Keratinocyte (primary cell): ENCODE data around the gene CEPT1. TPM values are rescaled to one million over a fixed set of nuclear protein-coding genes. Genes with fewer than 3 reads are reported as not detected.

Source experiments
- DNase-seq: peaks from one replicate; pipeline ENCODE4 v3.0.0-alpha.2; 2011; ENCODE audit warnings: low read depth, missing footprints, low spot score
- FAIRE-seq: peaks from 2 replicates; lab custom pipeline; 2011; peaks lifted over from hg19 to GRCh38; lab: Jason Lieb, UNC
- H2AFZ ChIP-seq: 2 replicates; pipeline ENCODE4 v1.6.0; 2012; ENCODE audit warnings: low read length, control low read depth, inconsistent platforms; ENCODE audit not compliant: control insufficient read depth
- H3K27ac ChIP-seq: 2 replicates; pipeline ENCODE4 v1.5.1; 2011; ENCODE audit warnings: low read length; ENCODE audit not compliant: control insufficient read depth, insufficient read depth
- H3K27me3 ChIP-seq: 3 replicates; pipeline ENCODE4 v1.6.0; 2011; ENCODE audit warnings: low read length; ENCODE audit not compliant: control insufficient read depth, insufficient read depth; ENCODE audit errors: extremely low read depth
- H3K36me3 ChIP-seq, 2 experiments: 2 replicates in 1 of 2; 3 replicates in 1 of 2; pipeline ENCODE4 v1.5.1; 2011; ENCODE audit warnings: low read length in 2 of 2, mild to moderate bottlenecking in 1 of 2; ENCODE audit not compliant: control insufficient read depth in 2 of 2, insufficient read depth in 2 of 2; ENCODE audit errors: extremely low read depth in 1 of 2
- H3K4me1 ChIP-seq: 3 replicates; pipeline ENCODE4 v1.5.1; 2011; ENCODE audit warnings: low read length; ENCODE audit not compliant: control insufficient read depth, insufficient read depth; ENCODE audit errors: extremely low read depth
- H3K4me2 ChIP-seq: 3 replicates; pipeline ENCODE4 v1.6.0; 2011; ENCODE audit warnings: low read depth, low read length; ENCODE audit not compliant: control insufficient read depth, insufficient read depth; ENCODE audit errors: extremely low read depth
- H3K4me3 ChIP-seq, 3 experiments: fragments of 200-600 bp in 1 of 3; sonication (generic) in 1 of 3; 2 replicates in 2 of 3; 3 replicates in 1 of 3; pipeline ENCODE4 v1.5.1; 2011 to 2016; ENCODE audit warnings: low read length in 3 of 3, mild to moderate bottlenecking in 3 of 3, control low read depth in 2 of 3, inconsistent platforms in 1 of 3, low read depth in 1 of 3, mixed read lengths in 1 of 3, mixed run types in 1 of 3, moderate library complexity in 1 of 3; ENCODE audit not compliant: control insufficient read depth in 2 of 3, insufficient read depth in 2 of 3; ENCODE audit errors: extremely low read depth in 1 of 3
- H3K79me2 ChIP-seq: 2 replicates; pipeline ENCODE4 v1.6.0; 2012; ENCODE audit warnings: low read length; ENCODE audit not compliant: control insufficient read depth, insufficient read depth
- H3K9ac ChIP-seq: 3 replicates; pipeline ENCODE4 v1.6.0; 2011; ENCODE audit warnings: low read length; ENCODE audit not compliant: control insufficient read depth, insufficient read depth; ENCODE audit errors: extremely low read depth
- H3K9me1 ChIP-seq: 3 replicates; pipeline ENCODE4 v1.6.0; 2011; ENCODE audit warnings: low read length; ENCODE audit not compliant: control insufficient read depth, insufficient read depth; ENCODE audit errors: extremely low read depth
- H3K9me3 ChIP-seq: 2 replicates; pipeline ENCODE4 v1.5.1; 2012; ENCODE audit warnings: low read depth, low read length; ENCODE audit not compliant: control insufficient read depth
- H4K20me1 ChIP-seq: 3 replicates; pipeline ENCODE4 v1.6.0; 2011; ENCODE audit warnings: low read length; ENCODE audit not compliant: control insufficient read depth, insufficient read depth; ENCODE audit errors: extremely low read depth
- CTCF ChIP-seq, 3 experiments: IDR thresholded peaks in 1 of 3; conservative IDR thresholded peaks in 1 of 3; optimal IDR thresholded peaks in 1 of 3; 2 replicates in 2 of 3; 3 replicates in 1 of 3; pipeline versions ENCODE3 to v1.5.1; 2011; ENCODE audit warnings: low read length in 3 of 3, mild to moderate bottlenecking in 3 of 3, moderate library complexity in 2 of 3, control low read depth in 1 of 3, inconsistent platforms in 1 of 3; ENCODE audit not compliant: insufficient read depth in 2 of 3; ENCODE audit errors: extremely low read depth in 1 of 3
- EZH2 ChIP-seq: IDR thresholded peaks from one replicate; pipeline ENCODE4 v1.6.1; 2012; ENCODE audit warnings: inconsistent platforms, mild to moderate bottlenecking, low read length, moderate library complexity
- dilution Hi-C: fragments of 300-500 bp; cut with MboI; formaldehyde crosslinking; loops from one replicate; pipeline ENCODE4 v1.7.0; 2020; ENCODE audit warnings: low sequenced_read_pairs; ENCODE audit not compliant: extremely low pct_ligation_motif_present
- polyA plus RNA-seq, 5 experiments: library from polyadenylated mRNA; depleted of rRNA in 3 of 5; stranded (reverse) in 3 of 5; stranded (forward) in 1 of 5; unstranded in 1 of 5; fragments of >200 nt; gene quantifications; 1 replicate in 1 of 5; 2 replicates in 3 of 5; 3 replicates in 1 of 5; pipeline versions ENCODE4 v1.2.1 to v1.2.3, GENCODE V29; 2011 to 2012; ENCODE audit warnings: missing spikeins in 2 of 5, low read depth in 1 of 5, low replicate concordance in 1 of 5

Gene CEPT1
- polyA plus RNA-seq, 1 donor (not counting 4 experiments of a cell fraction or from before 2014, with no cell fraction given): 65.2 TPM

DNA sequence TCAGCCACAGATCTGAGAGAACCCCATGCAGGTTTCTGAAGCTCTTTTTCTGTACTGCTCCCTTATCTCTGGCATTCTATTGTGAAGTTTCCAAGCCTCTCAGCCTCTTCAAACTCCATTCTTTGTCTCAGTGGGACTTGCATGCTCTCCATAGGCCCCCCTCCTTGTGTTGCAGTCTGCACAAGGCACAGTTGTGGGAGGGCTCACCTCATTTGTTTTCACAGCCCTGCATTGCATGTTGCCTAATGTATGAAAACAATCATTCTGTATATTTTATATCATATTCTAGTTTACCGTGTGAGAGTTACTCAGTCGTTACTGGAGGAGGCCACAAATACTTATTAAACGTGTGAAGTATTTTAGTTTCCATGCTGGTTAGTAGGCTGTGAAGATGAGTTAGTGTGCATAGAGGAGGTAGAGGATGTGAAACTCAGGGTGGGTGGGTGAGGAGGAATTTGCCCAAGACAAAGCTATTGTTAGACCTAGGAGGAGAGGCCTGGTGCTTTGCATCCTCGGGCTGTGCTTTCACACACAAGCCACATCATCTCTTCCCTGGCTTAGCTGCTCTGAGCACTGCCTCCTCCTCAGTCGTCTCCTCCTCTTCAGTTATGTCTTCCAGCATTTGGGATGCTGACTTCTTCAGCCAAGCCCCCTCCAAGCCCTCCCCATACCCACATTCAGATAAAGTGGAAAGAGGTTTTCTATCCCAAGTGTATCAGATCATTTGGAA lies 79.7 kb downstream of the CEPT1 start:
- no peaks in the 10 kb centered on the region for H3K9me3 ChIP-seq
- no peaks in the 10 kb centered on the region for H3K36me3 ChIP-seq
- FAIRE-seq (no peak), DNase-seq (no peak)
- dilution Hi-C loops: no loop called here
- TF ChIP-seq CTCF (optimal IDR thresholded peaks at IDR 0.05 in 1 of 3, IDR thresholded peaks at IDR 0.05 in 1 of 3, conservative IDR thresholded peaks at IDR 0.05 in 1 of 3; ENCODE audit: extremely low read depth in 1 of 3, insufficient read depth in 2 of 3, low read length in 3 of 3): no peak
- no peak for TF ChIP-seq EZH2
- H3K27me3 ChIP-seq: no peaks in the 10 kb centered on the region
- no peak overlapping the region for H3K4me3 ChIP-seq
- H4K20me1 ChIP-seq: no peaks in the 10 kb centered on the region
- no peaks in the 10 kb centered on the region for H3K9me1 ChIP-seq
- no peak overlapping the region for H3K9ac ChIP-seq
- peaks cover 34% of the 10 kb centered on the region for H3K4me1 ChIP-seq
- no peak overlapping the region for H3K27ac ChIP-seq
- no peak overlapping the region for H2AFZ ChIP-seq
- no peaks in the 10 kb centered on the region for H3K79me2 ChIP-seq
- H3K4me2 ChIP-seq: no peak overlapping the region

DNA sequence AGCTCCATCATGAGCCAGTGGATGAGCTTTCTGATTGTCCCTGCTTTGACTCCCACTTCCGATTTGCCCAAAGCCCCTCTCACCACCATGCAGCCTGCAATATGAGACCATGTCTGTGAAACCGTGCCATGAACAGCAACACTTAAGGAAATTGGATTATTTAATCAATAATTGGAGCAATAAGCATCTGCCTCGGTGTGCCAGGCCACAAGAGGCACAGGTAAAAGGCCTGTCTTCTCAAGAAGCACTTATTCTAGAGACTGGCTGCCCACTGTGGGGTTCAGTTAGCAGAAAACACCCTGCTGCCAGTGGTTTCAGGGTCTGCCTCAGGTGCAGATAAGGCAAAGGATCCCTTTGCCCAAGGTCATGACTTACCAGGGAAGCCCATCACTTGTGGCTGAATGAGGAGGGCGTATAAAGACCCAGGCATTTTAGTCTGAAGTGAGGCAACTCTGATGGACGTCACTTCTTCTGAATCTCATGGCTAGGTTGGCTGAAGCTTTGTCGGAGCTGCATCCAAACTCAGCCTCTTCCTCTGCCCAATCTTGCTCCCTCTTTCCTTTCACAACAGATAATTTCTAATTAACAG lies 80.4 kb downstream of the CEPT1 start:
- no peak for DNase-seq
- H3K9me3 ChIP-seq: no peaks in the 10 kb centered on the region
- H3K4me3 ChIP-seq: no peak overlapping the region
- H4K20me1 ChIP-seq: no peaks in the 10 kb centered on the region
- no peak overlapping the region for H3K27ac ChIP-seq
- H3K9ac ChIP-seq: no peak overlapping the region
- FAIRE-seq: no peak
- H3K36me3 ChIP-seq: no peaks in the 10 kb centered on the region
- no peak overlapping the region for H2AFZ ChIP-seq
- peaks cover 28% of the 10 kb centered on the region for H3K4me1 ChIP-seq
- H3K27me3 ChIP-seq: no peaks in the 10 kb centered on the region
- H3K4me2 ChIP-seq: no peak overlapping the region
- no peaks in the 10 kb centered on the region for H3K79me2 ChIP-seq
- H3K9me1 ChIP-seq: no peaks in the 10 kb centered on the region
- no peak for TF ChIP-seq CTCF (optimal IDR thresholded peaks at IDR 0.05 in 1 of 3, IDR thresholded peaks at IDR 0.05 in 1 of 3, conservative IDR thresholded peaks at IDR 0.05 in 1 of 3; ENCODE audit: extremely low read depth in 1 of 3, insufficient read depth in 2 of 3, low read length in 3 of 3)
- no peak for TF ChIP-seq EZH2
- dilution Hi-C loops: no loop called here
